Right ventricle myocardium inferior (tissue), 1 donor: ENCODE results near the gene GPR162. TPM values are rescaled to one million over a fixed set of nuclear protein-coding genes. Genes with fewer than 3 reads are reported as not detected.
"Not testable (repeated sequence)": the region's sequence is repeated elsewhere in the genome, so short reads cannot be mapped to it uniquely, and the experiment has no call there.

ENCODE experiments used
- ATAC-seq: fragments of 200-7000 bp; cut with Tn5 transposase; one replicate; pipeline ENCODE4 v1.9.1; 2020; ENCODE audit warnings: mild to moderate bottlenecking, moderate library complexity
- DNase-seq: peaks from one replicate; pipeline ENCODE4 v3.0.0; 2021; ENCODE audit errors: missing footprints
- intact Hi-C: fragments of 100-400 bp; cut with DNase I; formaldehyde crosslinking; loops from one replicate; pipeline ENCODE4 v1.11.0; 2022
- total RNA-seq: library from RNA; stranded (reverse); fragmentation: NEBNext Ultra II Directional; extraction: Animal tissue kit (Norgen Biotek cat#: 25700); gene quantifications from one replicate; pipeline ENCODE4 v1.2.1, GENCODE V29; 2021
- donor health status: DM: no; HTN: yes; CAD: no; lungs with severe emphysema.

GPR162 gene
- total RNA-seq, 1 donor from 2014 or later = 7.8 TPM

DNA sequence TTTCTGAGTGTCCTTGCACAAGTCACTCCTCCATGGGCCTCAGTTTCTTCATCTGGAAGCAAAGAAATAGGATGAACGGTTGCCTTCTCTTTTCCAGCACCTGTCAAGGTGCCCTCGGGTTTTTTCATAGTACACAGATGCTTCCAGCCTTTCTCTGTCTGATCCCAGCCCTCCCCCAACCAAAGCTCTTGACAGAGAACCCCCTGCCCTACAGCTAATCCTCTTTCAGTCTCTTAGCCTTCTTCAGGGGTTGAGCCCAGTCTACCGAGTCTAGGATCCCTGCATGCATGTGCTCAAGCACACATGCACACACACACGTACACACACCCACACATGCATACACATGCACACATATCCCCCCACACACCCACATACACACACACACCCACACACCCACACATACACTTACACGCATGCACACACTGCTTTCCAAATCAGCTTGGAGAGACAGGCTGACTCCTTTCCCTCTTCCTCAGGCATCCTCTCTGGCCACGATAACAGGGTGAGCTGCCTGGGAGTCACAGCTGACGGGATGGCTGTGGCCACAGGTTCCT lies 24.8 kb downstream of the GPR162 start:
- intact Hi-C loops = no loop called here
- no peak for DNase-seq
- no peak for ATAC-seq

DNA sequence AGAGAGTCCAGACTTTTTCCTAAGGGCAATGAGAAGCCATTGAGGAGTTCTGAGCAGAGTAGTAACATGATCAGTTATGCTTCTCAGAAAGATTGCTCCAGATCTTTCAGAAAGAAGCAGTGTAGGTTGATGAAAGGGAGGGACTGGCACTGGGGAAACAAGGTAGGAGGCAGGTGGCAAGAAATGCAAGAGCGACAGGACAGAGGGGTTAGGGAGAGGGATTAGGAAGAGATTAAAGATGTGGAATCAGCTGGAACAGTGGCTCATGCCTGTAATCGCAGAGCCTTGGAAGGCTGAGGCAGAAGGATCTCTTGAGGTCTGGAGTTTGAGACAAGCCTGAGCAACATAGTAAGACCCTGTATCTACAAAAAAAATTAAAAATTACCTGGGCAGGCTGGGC lies 26.1 kb downstream of the GPR162 start:
- ATAC-seq (no peak), DNase-seq (peak; percentile 6)
- intact Hi-C loops = no loop called here

DNA sequence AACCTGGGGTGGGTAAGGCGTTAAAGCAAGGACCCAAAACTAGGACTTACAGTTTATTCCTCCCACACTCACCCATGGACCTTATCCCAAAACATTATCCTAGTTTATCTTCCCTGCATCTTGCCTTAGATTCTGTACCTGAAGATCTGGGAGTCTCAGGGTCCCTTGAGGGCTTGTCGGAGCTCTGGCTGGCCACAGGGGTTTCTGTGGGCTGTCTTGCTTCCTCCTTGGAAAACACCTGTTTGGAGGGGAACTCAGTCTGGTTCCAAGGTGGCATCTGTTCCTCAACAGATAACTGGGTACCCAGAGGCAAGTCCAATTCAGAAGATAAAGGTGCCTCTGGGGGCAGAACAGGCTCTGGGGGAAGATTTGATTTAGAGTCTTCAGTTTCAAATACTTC lies 27.8 kb downstream of the GPR162 start:
- ATAC-seq (no peak), DNase-seq (peak; percentile 8)
- intact Hi-C loops = no loop called here

DNA sequence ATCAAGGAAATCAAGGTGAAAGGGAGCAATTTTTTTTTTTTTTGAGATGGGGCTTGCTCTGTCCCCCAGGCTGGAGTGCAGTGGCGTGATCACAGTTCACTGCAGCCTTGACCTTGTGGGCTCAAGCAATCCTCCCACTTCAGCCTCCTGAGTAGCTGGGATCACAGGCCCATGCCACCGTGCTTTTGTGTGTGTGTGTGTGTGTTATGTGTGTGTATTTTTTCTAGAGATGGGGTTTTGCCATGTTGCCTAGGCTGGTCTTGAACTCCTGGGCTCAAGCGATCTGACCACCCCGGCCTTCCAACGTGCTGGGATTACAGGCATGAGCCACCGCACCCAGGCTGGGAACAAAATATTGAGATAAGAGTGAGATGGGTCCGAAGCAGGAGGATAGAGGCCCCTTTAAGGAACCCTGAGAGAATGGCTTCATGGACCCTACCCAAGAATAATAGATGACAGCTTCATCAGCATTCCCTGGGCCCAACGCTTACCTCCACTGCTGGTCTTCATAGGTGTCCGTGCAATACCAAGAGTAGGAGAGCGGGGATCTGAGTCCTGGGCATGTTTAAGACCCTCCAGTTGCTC lies 28.4 kb downstream of the GPR162 start:
- intact Hi-C loops = no loop called here
- ATAC-seq (no peak), DNase-seq (peak; percentile 25)

DNA sequence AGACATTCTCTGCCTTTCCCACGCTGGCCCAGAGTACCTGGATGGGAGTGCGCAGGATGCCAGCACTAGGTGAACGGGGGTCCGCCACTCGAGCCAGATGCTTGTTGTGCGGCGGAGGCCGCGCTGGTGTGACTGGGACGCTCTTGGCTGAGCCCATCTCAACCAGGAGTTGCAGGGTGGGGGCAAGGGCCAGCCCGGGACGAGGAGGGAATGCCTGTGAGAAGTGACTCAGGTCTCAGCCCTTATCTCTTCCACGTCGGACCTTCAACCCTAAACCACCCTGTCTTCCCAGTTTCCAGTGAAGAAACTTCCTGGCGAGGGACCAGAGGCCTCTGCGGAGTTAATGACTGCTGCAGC lies 29.2 kb downstream of the GPR162 start:
- ATAC-seq (no peak), DNase-seq (peak; percentile 66)
- intact Hi-C loops = no loop called here

DNA sequence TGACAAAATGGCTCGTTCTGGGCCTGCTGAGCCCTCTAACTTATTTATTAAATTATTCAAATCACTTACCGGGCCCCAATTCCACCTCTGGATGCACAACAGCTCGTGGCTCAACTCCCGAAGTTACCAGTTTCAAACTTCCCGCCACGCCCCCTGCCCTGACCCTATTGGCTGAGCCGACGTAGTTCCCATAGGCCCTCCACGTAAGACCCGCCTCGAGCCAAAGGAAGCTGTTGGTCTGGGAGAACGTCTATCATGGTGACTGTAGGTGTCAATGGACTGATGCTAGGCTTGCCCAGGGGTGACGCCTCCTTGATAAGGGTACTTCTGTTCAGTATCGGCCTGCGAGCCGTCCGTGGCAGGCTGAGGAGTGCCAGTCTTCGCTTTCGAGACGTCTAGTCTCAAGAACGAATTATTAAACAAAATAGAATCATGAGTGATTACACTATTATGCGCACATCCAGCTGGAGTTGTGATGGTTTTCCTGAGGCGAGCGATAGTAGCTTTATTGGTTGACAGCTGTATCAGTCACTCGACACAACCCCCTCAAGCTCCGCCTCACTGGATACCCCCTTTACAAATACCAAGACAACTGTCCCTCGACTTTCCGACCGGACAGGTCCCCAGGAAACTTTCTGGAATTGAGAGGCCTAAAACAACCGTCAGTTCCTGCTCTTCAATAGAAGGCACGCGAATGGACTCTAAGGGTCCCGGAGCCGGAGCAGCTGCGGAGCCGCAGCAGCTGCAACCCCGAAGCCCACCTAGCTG lies 29.7 kb downstream of the GPR162 start, which contains the start of gene CDCA3:
Gene CDCA3 (minus strand): TSS at position 134 of the 768 bp plus-strand sequence. CDS start 334 bp downstream, outside the sequence.
- DNase-seq (peak; percentile 94), ATAC-seq (peak; percentile 81)
- intact Hi-C loops = no loop called here

DNA sequence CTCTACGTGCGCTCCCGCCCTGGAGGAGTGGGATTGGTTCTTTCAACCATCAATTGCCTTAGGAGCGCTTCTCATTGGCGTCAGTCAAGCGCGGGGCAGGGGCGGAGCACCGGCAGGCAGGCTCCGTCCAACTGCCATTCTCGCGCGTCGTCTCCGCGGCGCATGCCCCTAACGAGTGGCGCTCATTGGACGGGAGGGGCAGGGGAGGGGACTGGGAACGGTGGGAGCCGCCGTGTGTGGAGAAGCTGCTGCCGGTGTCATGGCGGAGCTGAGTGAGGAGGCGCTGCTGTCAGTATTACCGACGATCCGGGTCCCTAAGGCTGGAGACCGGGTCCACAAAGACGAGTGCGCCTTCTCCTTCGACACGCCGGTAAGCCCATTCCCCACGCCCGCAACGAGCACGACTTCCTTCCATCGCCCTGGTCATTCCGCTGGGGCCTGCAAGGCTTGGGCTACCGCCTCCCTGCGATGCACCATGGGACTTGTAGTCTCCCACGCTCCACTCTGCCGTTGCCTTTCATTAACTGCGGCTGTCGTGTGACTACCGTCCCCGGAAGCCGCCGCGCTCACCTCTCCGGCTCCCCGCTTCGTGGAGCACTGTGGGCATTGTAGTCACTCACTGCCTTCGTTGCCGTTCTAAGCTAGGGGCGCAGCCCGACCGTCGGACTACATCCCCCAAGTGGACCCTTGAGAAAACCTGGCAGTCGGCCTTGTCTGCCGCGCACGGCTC lies 30.5 kb downstream of the GPR162 start, which contains the start of gene USP5:
Gene USP5 (plus strand): TSS at position 230 of the 730 bp plus-strand sequence. CDS start 30 bp downstream, at position 260.
- peak; percentile 100 for DNase-seq
- ATAC-seq = peak; percentile 93
- intact Hi-C loops = no loop called here

DNA sequence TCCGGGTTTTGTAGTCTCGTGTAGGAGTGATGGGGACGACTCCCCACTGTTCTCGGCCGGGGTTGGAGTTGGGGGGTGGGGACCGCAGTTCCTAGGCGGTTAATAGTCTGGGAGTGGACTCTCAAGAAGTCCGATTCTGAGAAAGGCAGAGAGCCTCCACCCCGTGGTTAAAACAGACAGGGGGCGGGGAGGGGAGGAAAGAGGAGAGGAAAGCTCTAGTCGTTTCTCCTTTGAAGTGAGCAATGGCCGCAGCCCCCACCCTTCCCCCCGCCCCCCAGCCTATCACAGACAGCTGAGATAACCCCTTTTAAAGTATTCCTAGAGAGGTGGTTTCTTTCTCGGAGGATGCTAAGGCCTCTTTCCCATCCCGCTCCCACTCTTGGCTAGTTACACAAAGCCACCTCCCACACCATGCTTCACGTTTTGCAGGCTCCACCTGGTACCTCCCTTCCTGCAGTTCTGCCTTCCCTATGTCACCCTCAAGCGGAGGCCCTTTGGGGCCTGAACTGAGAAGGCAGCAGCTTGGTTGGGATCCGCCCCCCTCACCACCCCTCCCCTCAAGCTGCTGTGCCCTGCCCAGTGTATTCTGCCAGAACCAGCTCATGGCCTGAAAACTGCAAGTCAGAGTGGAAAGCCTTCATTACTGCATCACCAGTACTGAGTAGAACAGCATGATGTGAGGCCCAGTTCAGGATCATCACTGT lies 31.2 kb downstream of the GPR162 start:
- intact Hi-C loops = no loop called here
- ATAC-seq (no peak), DNase-seq (no peak)

DNA sequence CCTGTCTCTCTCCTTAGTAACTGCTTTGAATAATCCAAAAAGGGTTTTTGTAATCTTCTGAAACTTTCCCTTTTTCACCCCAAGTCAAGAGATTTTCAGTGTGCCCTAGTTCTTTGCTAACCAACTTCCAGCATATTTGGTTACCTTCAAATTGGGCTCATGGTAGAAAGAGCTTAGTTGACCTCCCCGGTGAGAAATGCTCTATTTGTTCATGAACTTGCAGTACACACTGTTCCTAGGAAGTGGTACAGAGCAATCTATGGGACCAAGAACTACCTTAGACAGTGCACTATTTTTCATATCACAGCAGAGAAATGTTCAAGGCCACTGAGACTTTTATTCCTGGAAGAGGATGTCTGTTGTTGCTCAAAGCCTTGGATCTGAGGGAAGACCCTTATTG lies 32.0 kb downstream of the GPR162 start:
- no peak for ATAC-seq
- intact Hi-C loops = no loop called here
- DNase-seq = no peak

DNA sequence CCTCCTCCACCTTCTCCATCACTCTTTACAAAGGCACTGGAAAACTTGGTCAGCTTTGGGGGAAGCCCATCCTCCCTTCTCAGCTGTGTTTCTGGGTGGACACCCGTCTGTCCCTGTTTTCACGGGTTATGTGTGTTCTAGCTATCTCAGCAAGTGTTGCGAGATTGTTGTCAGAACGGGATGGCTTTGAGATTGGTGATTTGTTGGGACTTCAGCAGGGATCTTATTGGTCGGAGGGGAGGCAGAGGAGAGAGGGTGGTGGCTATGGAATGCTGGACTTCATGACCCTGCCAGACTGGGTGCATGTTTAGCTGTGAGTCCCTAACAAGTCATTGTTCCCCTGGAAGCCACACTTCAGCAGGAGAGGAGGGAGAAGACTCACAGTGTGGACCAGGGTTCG lies 32.4 kb downstream of the GPR162 start:
- DNase-seq (no peak), ATAC-seq (no peak)
- intact Hi-C loops = no loop called here

DNA sequence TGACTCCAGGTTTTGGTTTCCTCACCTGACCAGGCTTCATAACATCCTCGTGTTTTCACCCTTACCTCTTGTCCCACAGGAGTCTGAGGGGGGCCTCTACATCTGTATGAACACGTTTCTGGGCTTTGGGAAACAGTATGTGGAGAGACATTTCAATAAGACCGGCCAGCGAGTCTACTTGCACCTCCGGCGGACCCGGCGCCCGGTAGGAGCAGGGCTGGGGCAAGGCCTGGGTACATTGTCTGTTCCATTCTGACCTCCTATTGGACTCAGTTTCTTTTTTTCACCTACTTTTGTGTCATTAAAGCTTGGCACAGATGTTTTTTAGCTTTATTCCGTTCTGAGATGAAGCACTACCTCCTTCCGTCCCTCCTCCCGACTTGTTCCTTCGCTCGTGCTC lies 33.7 kb downstream of the GPR162 start:
- intact Hi-C loops = no loop called here
- no peak for DNase-seq

DNA sequence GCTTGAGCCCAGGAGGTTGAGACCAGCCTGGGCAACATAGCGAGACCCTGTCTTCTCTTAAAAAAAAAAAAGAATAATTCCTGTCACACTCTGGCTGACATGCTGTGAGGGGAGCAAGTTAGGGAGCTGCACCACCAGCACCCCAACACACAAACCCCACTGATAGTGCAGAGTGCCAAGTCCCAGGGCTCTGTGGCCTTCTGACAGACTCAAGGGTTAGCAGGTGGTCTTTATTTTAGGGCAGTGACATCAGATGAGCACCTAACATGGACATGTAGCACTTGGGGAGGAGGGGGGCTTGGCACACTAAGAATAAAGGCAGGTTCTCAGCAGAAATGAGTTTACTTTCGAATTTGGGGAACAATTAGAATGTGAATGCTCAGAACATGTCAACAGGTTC lies 37.2 kb downstream of the GPR162 start:
- DNase-seq (no peak), ATAC-seq (no peak)
- intact Hi-C loops = no loop called here

More for the DNA sequence above, 33.7 kb downstream of the GPR162 start:
- no peak for ATAC-seq

DNA sequence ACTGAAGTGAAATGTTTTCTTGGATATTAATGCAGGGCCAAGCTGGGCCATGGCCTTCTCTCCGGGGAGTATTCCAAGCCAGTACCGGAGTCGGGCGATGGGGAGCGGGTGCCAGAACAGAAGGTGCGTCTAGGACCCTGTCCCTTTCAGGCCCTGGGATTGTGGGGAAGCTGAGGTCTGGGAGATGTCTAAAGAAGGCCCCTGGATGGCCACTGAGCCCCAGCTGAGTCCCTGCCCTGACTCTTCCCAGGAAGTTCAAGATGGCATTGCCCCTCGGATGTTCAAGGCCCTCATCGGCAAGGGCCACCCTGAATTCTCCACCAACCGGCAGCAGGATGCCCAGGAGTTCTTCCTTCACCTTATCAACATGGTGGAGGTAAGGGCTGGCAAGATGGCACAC lies 38.5 kb downstream of the GPR162 start:
- DNase-seq (no peak), ATAC-seq (no peak)
- intact Hi-C loops = no loop called here

DNA sequence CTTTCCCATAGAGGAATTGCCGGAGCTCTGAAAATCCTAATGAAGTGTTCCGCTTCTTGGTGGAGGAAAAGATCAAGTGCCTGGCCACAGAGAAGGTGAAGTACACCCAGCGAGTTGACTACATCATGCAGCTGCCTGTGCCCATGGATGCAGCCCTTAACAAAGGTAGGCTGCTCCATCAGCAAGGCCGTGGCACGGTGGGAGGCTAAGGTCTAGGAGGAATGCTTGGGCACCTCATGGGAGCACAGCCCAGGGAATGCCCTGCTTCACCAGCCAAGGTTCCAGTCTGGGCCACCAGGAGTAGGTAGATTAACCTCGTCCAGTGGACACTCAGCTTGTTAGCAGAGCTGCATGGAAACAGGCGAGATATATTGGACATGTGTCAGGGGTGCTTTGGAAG lies 39.3 kb downstream of the GPR162 start:
- DNase-seq = no peak
- intact Hi-C loops = no loop called here
- ATAC-seq = no peak

DNA sequence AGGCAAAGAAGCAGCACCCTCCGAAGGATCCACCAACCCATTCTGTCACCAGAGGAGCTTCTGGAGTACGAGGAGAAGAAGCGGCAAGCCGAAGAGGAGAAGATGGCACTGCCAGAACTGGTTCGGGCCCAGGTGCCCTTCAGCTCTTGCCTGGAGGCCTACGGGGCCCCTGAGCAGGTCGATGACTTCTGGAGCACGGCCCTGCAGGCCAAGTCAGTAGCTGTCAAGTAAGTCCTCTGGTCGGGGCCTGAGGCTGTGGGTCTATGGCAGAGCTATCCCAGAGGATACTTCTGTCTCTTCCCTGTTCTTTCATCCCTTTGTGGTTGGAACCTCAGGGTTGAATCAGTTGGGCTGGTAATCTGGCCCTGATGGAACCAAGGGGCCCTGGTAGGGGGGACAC lies 39.8 kb downstream of the GPR162 start:
- intact Hi-C loops = no loop called here
- DNase-seq (no peak), ATAC-seq (no peak)

DNA sequence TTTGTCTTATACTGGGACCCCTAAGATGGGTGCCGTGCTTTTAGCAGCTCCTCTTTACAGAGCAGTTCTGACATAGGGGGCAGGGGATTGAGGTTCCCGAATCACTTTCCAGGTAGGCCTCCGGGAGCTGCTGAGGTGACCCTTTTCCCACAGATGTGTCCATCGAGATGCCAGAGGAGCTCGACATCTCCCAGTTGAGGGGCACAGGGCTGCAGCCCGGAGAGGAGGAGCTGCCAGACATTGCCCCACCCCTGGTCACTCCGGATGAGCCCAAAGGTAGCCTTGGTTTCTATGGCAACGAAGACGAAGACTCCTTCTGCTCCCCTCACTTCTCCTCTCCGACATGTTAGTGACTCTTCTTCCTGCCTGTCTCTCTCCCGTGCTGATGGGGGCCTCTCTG lies 41.4 kb downstream of the GPR162 start:
- ATAC-seq (no peak), DNase-seq (no peak)
- intact Hi-C loops = no loop called here

DNA sequence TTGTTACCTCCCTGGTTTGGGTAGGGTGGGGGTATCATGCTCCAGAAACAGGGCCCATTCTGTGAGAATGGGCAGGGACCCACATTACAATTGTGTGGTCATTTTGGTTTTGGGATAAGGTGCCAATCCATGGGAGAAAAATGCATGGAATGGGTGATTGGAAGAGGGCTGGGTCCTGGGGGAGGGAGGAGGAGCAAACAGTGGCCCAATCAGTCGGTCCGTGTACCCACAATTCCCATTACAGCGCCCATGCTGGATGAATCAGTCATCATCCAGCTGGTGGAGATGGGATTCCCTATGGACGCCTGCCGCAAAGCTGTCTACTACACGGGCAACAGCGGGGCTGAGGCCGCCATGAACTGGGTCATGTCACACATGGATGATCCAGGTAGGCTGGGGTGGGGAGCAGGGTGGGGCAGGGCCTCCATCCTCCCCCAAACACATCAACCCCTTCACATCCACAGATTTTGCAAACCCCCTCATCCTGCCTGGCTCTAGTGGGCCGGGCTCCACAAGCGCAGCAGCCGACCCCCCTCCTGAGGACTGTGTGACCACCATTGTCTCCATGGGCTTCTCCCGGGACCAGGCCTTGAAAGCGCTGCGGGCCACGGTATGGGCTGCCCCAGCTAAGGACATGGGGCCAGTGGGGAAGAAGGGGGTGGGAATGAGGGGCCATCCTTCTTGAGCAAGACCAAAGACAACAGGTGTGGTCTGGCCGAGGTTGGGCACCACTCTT lies 42.1 kb downstream of the GPR162 start:
- intact Hi-C loops = no loop called here
- DNase-seq = no peak
- ATAC-seq = no peak

DNA sequence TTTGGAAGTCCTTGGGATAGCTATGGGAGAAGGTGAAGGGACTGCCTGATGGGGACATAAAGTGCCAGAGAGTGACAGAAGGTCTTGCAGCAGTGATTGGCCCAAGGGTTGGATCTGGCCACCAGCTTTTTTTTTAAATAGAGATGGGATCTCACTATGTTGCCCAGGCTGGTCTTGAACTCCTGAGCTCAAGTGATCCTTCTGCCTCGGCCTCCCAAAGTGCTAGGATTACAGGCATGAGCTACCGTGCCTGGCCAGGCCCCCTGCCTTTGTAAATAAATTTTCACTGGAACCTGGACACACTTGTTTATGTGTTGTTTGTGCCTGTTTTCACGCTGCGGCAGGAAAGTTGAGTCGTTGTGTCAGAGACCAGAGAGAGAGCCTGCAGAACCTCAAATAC lies 43.7 kb downstream of the GPR162 start:
- intact Hi-C loops, DNase-seq, ATAC-seq: not testable (repeated sequence)
